ENCODE results near the gene CC2D1A. TPM values are rescaled to one million over a fixed set of nuclear protein-coding genes. Genes with fewer than 3 reads are reported as not detected.

The CC2D1A gene
- total RNA-seq, 3 donors from 2014 or later = 16.6 to 50.1 (median 43.6) TPM

- no peak overlapping the region for H3K4me3 ChIP-seq
- H3K36me3 ChIP-seq = no peaks in the 10 kb centered on the region
- no peak for DNase-seq (ENCODE audit: low spot score in 2 of 2)
- no peaks in the 10 kb centered on the region for H3K9me3 ChIP-seq
- H3K27ac ChIP-seq = no peak overlapping the region
- peaks cover 0 to 5% of the 10 kb centered on the region in 2 donors for H3K27me3 ChIP-seq
- peaks cover 0 to 4% of the 10 kb centered on the region in 2 donors for H3K4me1 ChIP-seq
- intact Hi-C loops (cut with DNase I; ENCODE audit: low total_unique reads) = no loop called here
- TF ChIP-seq CTCF (IDR thresholded peaks at IDR 0.05) = no peak
These were observed 36.2 kb downstream of the CC2D1A start for GRCh38 chr19:13942023-13942684.

GRCh38 chr19:13946414-13946813 lies 40.4 kb downstream of the CC2D1A start:
- no peaks in the 10 kb centered on the region for H3K36me3 ChIP-seq
- intact Hi-C loops (cut with DNase I; ENCODE audit: low total_unique reads) = no loop called here
- no peak overlapping the region for H3K27ac ChIP-seq
- DNase-seq (ENCODE audit: low spot score in 2 of 2) = no peak
- H3K27me3 ChIP-seq = no peaks in the 10 kb centered on the region
- no peaks in the 10 kb centered on the region for H3K4me1 ChIP-seq
- no peak overlapping the region for H3K4me3 ChIP-seq
- TF ChIP-seq CTCF (IDR thresholded peaks at IDR 0.05) = no peak
- TF ChIP-seq POLR2A (IDR thresholded peaks at IDR 0.05) = no peak
- no peak for TF ChIP-seq POLR2AphosphoS5 (IDR thresholded peaks at IDR 0.05)
- no peaks in the 10 kb centered on the region for H3K9me3 ChIP-seq

GRCh38 chr19:13951043-13951442 lies 45.0 kb downstream of the CC2D1A start:
- DNase-seq (ENCODE audit: low spot score in 2 of 2) = no peak
- Histone ChIP-seq H3K4me1 (peaks cover 7 to 12% of the 10 kb centered on the region in 2 donors), H3K27ac (no peak overlapping the region), H3K4me3 (no peak overlapping the region), H3K9me3 (no peaks in the 10 kb centered on the region), H3K36me3 (no peaks in the 10 kb centered on the region), H3K27me3 (no peaks in the 10 kb centered on the region)
- intact Hi-C loops (cut with DNase I; ENCODE audit: low total_unique reads) = no loop called here
- TF ChIP-seq POLR2AphosphoS5 (IDR thresholded peaks at IDR 0.05) = no peak
- TF ChIP-seq POLR2A (IDR thresholded peaks at IDR 0.05) = no peak
- TF ChIP-seq CTCF (IDR thresholded peaks at IDR 0.05) = no peak

GRCh38 chr19:13951799-13952153 lies 45.8 kb downstream of the CC2D1A start:
- no peak for DNase-seq (ENCODE audit: low spot score in 2 of 2)
- H3K27me3 ChIP-seq = no peaks in the 10 kb centered on the region
- TF ChIP-seq CTCF (IDR thresholded peaks at IDR 0.05) (no peak), POLR2AphosphoS5 (IDR thresholded peaks at IDR 0.05) (no peak), POLR2A (IDR thresholded peaks at IDR 0.05) (no peak)
- peaks cover 7 to 12% of the 10 kb centered on the region in 2 donors for H3K4me1 ChIP-seq
- H3K36me3 ChIP-seq = peaks cover 3% of the 10 kb centered on the region
- peak overlapping the region; percentile 74 to 86 (median 84) for H3K4me3 ChIP-seq
- H3K27ac ChIP-seq = no peak overlapping the region
- intact Hi-C loops (cut with DNase I; ENCODE audit: low total_unique reads) = no loop called here
- no peaks in the 10 kb centered on the region for H3K9me3 ChIP-seq

GRCh38 chr19:13952154-13952930 lies 46.3 kb downstream of the CC2D1A start, which contains the start of gene DCAF15:
Gene DCAF15 (plus strand): TSS chr19:13952509. CDS start chr19:13952513, 4 bp downstream.
- intact Hi-C loops (cut with DNase I; ENCODE audit: low total_unique reads) = no loop called here
- peaks cover 7 to 12% of the 10 kb centered on the region in 2 donors for H3K4me1 ChIP-seq
- TF ChIP-seq CTCF (IDR thresholded peaks at IDR 0.05) (no peak), POLR2AphosphoS5 (IDR thresholded peaks at IDR 0.05) (peak; percentile 24 to 64 (median 58)), POLR2A (IDR thresholded peaks at IDR 0.05) (peak; percentile 60)

More at GRCh38 chr19:13952154-13952930, 46.3 kb downstream of the CC2D1A start, which contains the start of gene DCAF15:
- peak within 1 kb of the TSS; percentile 74 to 86 (median 84) for H3K4me3 ChIP-seq
- peak; percentile 100 for DNase-seq (ENCODE audit: low spot score in 2 of 2)
- H3K27ac ChIP-seq = peak within 1 kb of the TSS; percentile 92 to 93
- H3K36me3 ChIP-seq = peaks cover 3% of the 10 kb centered on the region
- H3K9me3 ChIP-seq = no peaks in the 10 kb centered on the region
- no peaks in the 10 kb centered on the region for H3K27me3 ChIP-seq
